BE2C (cell line): ENCODE data around the gene PCDH10.
A peak's percentile ranks its signal among the peaks of the same experiment; 100 is the strongest.

Experiments used
- DNase-seq: peaks from one replicate; pipeline ENCODE4 v3.0.0-alpha.2; 2020
- H3K27me3 ChIP-seq: fragments of 250-450 bp; sonication (Bioruptor Pico); 2 replicates; pipeline ENCODE4 v1.5.1; 2020; ENCODE audit warnings: mild to moderate bottlenecking
- H3K36me3 ChIP-seq: fragments of 250-450 bp; sonication (Bioruptor Pico); 2 replicates; pipeline ENCODE4 v1.5.1; 2020; ENCODE audit warnings: mild to moderate bottlenecking
- H3K4me1 ChIP-seq: fragments of 250-450 bp; sonication (Bioruptor Pico); 2 replicates; pipeline ENCODE4 v1.5.1; 2020
- H3K4me3 ChIP-seq: 2 replicates; pipeline ENCODE4 v1.5.1; 2011; ENCODE audit warnings: low read depth, low read length
- H3K9me3 ChIP-seq: fragments of 250-450 bp; sonication (Bioruptor Pico); 2 replicates; pipeline ENCODE4 v1.5.1; 2020
- TF ChIP-seq, protein P1 (sequence below): IDR thresholded peaks from 2 replicates; pipeline ENCODE4 v1.5.1; 2012; ENCODE audit warnings: mild to moderate bottlenecking, low read depth, low read length

PCDH10 gene

DNA sequence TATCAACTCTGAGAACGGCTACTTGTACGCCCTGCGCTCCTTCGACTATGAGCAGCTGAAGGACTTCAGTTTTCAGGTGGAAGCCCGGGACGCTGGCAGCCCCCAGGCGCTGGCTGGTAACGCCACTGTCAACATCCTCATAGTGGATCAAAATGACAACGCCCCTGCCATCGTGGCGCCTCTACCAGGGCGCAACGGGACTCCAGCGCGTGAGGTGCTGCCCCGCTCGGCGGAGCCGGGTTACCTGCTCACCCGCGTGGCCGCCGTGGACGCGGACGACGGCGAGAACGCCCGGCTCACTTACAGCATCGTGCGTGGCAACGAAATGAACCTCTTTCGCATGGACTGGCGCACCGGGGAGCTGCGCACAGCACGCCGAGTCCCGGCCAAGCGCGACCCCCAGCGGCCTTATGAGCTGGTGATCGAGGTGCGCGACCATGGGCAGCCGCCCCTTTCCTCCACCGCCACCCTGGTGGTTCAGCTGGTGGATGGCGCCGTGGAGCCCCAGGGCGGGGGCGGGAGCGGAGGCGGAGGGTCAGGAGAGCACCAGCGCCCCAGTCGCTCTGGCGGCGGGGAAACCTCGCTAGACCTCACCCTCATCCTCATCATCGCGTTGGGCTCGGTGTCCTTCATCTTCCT, 2.7 kb downstream of the PCDH10 start:
- DNase-seq, result peak; percentile 90
- Histone ChIP-seq H3K4me1 (peaks cover 11% of the 10 kb centered on the region), H3K4me3 (peak overlapping the region; percentile 94), H3K36me3 (no peaks in the 10 kb centered on the region), H3K9me3 (no peaks in the 10 kb centered on the region), H3K27me3 (no peaks in the 10 kb centered on the region)
- TF ChIP-seq, protein P1, sequence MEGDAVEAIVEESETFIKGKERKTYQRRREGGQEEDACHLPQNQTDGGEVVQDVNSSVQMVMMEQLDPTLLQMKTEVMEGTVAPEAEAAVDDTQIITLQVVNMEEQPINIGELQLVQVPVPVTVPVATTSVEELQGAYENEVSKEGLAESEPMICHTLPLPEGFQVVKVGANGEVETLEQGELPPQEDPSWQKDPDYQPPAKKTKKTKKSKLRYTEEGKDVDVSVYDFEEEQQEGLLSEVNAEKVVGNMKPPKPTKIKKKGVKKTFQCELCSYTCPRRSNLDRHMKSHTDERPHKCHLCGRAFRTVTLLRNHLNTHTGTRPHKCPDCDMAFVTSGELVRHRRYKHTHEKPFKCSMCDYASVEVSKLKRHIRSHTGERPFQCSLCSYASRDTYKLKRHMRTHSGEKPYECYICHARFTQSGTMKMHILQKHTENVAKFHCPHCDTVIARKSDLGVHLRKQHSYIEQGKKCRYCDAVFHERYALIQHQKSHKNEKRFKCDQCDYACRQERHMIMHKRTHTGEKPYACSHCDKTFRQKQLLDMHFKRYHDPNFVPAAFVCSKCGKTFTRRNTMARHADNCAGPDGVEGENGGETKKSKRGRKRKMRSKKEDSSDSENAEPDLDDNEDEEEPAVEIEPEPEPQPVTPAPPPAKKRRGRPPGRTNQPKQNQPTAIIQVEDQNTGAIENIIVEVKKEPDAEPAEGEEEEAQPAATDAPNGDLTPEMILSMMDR, result peak; percentile 65

DNA sequence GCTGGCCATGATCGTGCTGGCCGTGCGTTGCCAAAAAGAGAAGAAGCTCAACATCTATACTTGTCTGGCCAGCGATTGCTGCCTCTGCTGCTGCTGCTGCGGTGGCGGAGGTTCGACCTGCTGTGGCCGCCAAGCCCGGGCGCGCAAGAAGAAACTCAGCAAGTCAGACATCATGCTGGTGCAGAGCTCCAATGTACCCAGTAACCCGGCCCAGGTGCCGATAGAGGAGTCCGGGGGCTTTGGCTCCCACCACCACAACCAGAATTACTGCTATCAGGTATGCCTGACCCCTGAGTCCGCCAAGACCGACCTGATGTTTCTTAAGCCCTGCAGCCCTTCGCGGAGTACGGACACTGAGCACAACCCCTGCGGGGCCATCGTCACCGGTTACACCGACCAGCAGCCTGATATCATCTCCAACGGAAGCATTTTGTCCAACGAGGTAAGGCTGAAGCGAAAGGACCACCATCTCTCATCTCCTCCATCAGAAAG, 3.3 kb downstream of the PCDH10 start:
- H3K27me3 ChIP-seq, result no peaks in the 10 kb centered on the region
- H3K4me3 ChIP-seq, result peak overlapping the region; percentile 94
- TF ChIP-seq, protein P1, result no peak
- peak; percentile 32 for DNase-seq
- H3K36me3 ChIP-seq, result no peaks in the 10 kb centered on the region
- H3K4me1 ChIP-seq, result peaks cover 12% of the 10 kb centered on the region
- no peaks in the 10 kb centered on the region for H3K9me3 ChIP-seq

DNA sequence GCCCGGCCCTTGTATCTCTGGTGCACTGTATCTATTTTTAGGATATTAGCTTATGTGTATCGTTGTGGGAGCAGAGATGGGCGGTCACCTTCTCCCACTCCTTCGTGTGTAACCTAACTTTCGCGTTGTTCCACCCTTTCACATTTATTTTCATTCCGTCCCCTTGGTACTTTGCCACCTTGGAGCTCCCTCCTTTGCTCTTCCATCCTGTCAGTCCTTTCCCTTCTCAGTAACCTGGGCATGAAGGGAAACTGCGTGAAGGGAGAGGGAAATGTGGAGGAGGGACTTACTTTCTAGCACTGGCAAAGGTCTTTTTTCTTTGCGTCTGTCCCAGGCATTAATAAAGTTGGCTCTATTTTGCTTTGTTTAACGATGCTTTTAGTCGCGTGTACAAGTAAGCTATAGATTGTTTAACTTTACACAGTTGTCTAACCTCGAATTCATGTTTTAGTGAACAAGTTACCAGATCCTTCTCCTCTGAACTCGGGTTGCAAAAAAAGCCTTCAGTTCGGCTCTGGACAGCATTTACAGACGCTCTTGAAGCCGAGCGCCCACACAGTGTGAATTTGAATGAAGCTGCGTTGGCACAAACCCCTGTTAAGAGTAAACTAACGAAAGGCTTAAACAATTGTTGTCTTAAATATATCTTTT, 3.9 kb downstream of the PCDH10 start:
- Histone ChIP-seq H3K4me1 (peaks cover 15% of the 10 kb centered on the region), H3K9me3 (no peaks in the 10 kb centered on the region), H3K27me3 (no peaks in the 10 kb centered on the region), H3K36me3 (no peaks in the 10 kb centered on the region), H3K4me3 (peak overlapping the region; percentile 94)
- TF ChIP-seq, protein P1, result no peak
- peak; percentile 8 for DNase-seq

DNA sequence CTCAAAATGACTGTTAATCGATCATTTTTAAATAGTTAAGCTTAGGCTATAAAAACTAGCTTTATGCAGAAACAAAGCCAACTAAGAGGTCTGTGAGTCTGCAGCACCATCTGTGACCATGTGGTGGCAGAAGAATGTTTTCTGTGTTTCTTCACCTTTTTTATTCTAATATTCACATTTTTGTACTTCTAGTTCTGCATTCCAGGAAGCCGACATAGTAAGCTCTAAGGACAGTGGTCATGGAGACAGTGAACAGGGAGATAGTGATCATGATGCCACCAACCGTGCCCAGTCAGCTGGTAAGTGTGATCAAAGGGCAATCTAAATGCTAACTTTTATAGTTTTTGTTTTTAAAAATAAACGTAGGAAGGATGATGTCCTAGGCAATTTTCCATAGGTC, 5.6 kb downstream of the PCDH10 start:
- DNase-seq, result peak; percentile 41
- TF ChIP-seq, protein P1, result peak; percentile 85
- Histone ChIP-seq H3K36me3 (no peaks in the 10 kb centered on the region), H3K4me3 (no peak overlapping the region; the same call in 1 of the 2 replicates), H3K4me1 (peaks cover 16% of the 10 kb centered on the region), H3K27me3 (no peaks in the 10 kb centered on the region), H3K9me3 (no peaks in the 10 kb centered on the region)

DNA sequence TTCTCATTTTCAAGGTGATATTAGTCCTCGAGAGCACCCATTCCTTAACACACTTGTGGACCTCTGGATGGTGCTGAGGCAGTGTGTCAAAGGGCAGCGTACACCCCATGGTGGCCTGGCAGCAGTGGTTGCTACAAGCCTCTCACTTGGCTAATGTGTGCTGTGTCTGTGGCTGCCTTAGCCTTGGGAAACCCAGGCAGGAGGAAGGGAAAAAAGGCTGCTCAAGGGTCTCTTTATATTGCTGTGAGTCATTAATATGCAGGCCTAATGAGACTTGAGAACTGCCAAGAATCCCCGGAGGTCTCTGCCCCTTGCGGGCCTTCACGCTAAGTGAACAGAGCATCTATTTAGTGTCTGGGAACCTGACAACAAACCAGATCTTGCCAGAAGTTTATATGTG, 7.0 kb downstream of the PCDH10 start:
- Histone ChIP-seq H3K36me3 (no peaks in the 10 kb centered on the region), H3K9me3 (no peaks in the 10 kb centered on the region), H3K27me3 (no peaks in the 10 kb centered on the region), H3K4me1 (peaks cover 16% of the 10 kb centered on the region), H3K4me3 (no peak overlapping the region)
- TF ChIP-seq, protein P1, result no peak
- peak; percentile 20 for DNase-seq

DNA sequence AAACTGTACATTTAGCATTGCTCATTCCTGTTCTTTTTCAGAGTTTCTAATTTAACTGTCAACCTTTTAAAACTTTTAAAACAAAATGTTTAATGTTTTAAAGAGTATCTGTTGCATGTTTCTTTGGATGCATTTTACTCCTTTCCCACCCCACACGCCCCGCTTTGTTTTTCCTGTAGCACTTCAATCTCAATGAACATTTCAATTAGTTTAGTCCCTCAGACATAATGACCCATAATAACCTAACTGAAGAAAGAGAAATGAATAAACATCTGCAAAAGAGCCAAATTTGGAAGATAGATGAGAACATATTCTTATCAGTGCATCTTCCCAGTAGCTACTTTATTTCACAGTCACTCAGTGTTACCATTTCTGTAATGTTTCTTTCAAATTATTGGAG, 7.5 kb downstream of the PCDH10 start:
- Histone ChIP-seq H3K4me1 (peaks cover 16% of the 10 kb centered on the region), H3K4me3 (no peak overlapping the region)
- TF ChIP-seq, protein P1, result no peak

More for the DNA sequence above, 7.5 kb downstream of the PCDH10 start:
- Histone ChIP-seq H3K27me3 (no peaks in the 10 kb centered on the region), H3K9me3 (no peaks in the 10 kb centered on the region), H3K36me3 (no peaks in the 10 kb centered on the region)
- DNase-seq, result no peak
